Tibial artery (tissue), 4 donors: Measurements from ENCODE around the gene GPR108.
A peak's percentile ranks its signal among the peaks of the same experiment; 100 is the strongest.
"Not testable (repeated sequence)": the region's sequence is repeated elsewhere in the genome, so short reads cannot be mapped to it uniquely, and the experiment has no call there.

ENCODE experiments used
- DNase-seq, 2 donors: peaks; one replicate each; pipeline ENCODE4 v3.0.0-alpha.2; 2019
- H3K27ac ChIP-seq, 2 donors: fragments of 200-600 bp; sonication (generic) in 1 of 2; 1 replicate in 1 of 2; 2 replicates in 1 of 2; pipeline ENCODE4 v1.5.1; 2018 to 2019; ENCODE audit warnings: mild to moderate bottlenecking in 1 of 2
- H3K27me3 ChIP-seq, 2 donors: fragments of 200-600 bp; sonication (generic) in 1 of 2; one replicate each; pipeline versions ENCODE4 v1.5.1 to v1.6.0; 2016 to 2019
- H3K36me3 ChIP-seq, 3 donors: fragments of 200-600 bp; sonication (generic) in 2 of 3; one replicate each; pipeline ENCODE4 v1.5.1; 2016 to 2019; ENCODE audit warnings: mild to moderate bottlenecking in 2 of 3
- H3K4me1 ChIP-seq, 4 donors: fragments of 200-600 bp; sonication (generic) in 2 of 4; 1 replicate in 3 of 4; 2 replicates in 1 of 4; pipeline ENCODE4 v1.5.1; 2016 to 2019
- H3K4me3 ChIP-seq, 2 donors: fragments of 200-600 bp; sonication (generic) in 1 of 2; 1 replicate in 1 of 2; 2 replicates in 1 of 2; pipeline ENCODE4 v1.5.1; 2018 to 2019; ENCODE audit warnings: mild to moderate bottlenecking in 2 of 2
- H3K9me3 ChIP-seq, 3 donors: fragments of 200-600 bp; sonication (generic) in 1 of 3; one replicate each; pipeline ENCODE4 v1.5.1; 2016 to 2019
- CTCF ChIP-seq, 2 experiments: fragments of 200-600 bp in 1 of 2; fragments of 450-650 bp in 1 of 2; IDR thresholded peaks; one replicate each; pipeline ENCODE4 v1.5.1; 2017 to 2019; ENCODE audit warnings: antibody characterized with exemption in 2 of 2, mild to moderate bottlenecking in 1 of 2, moderate library complexity in 1 of 2
- intact Hi-C: fragments of 100-400 bp; cut with DNase I; formaldehyde crosslinking; loops from one replicate; pipeline ENCODE4 v1.15.0; 2023; ENCODE audit warnings: low total_unique reads

The GPR108 gene

GRCh38 chr19:6737284-6737872 lies at the start of gene GPR108:
GPR108 (minus strand) TSS chr19:6737580; CDS start chr19:6737576, 4 bp downstream.
- peak; percentile 100 for DNase-seq
- peaks cover 6 to 27% (median 15%) of the 10 kb centered on the region in 3 donors for H3K36me3 ChIP-seq

GRCh38 chr19:6779206-6779605 lies 41.8 kb upstream of the GPR108 start:
- no peaks in the 10 kb centered on the region for H3K4me1 ChIP-seq
- no peak overlapping the region for H3K4me3 ChIP-seq
- DNase-seq: no peak
- intact Hi-C loops: no loop called here
- TF ChIP-seq CTCF (IDR thresholded peaks at IDR 0.05): no peak
- no peak overlapping the region for H3K27ac ChIP-seq
- H3K36me3 ChIP-seq: no peaks in the 10 kb centered on the region
- no peaks in the 10 kb centered on the region for H3K9me3 ChIP-seq
- H3K27me3 ChIP-seq: peaks cover 0 to 3% of the 10 kb centered on the region in 2 donors

More at GRCh38 chr19:6737284-6737872, at the start of gene GPR108:
- Histone ChIP-seq H3K27ac (peak within 1 kb of the TSS; percentile 93 to 97), H3K27me3 (no peaks in the 10 kb centered on the region), H3K4me1 (peaks cover 0 to 45% (median 36%) of the 10 kb centered on the region in 4 donors), H3K4me3 (peak within 1 kb of the TSS; percentile 78 to 95), H3K9me3 (no peaks in the 10 kb centered on the region)
- TF ChIP-seq CTCF (IDR thresholded peaks at IDR 0.05): no peak
- intact Hi-C loops: loop anchor here (10.0 kb wide), 2 partner anchors 127 to 363 kb away; partner anchors contain the start of genes ALKBH7 and PSPN

- no peaks in the 10 kb centered on the region for H3K36me3 ChIP-seq
- no peak overlapping the region for H3K27ac ChIP-seq
- H3K4me1 ChIP-seq: no peaks in the 10 kb centered on the region
- TF ChIP-seq CTCF (IDR thresholded peaks at IDR 0.05): no peak
- H3K4me3 ChIP-seq: no peak overlapping the region
- intact Hi-C loops: no loop called here
- H3K27me3 ChIP-seq: peaks cover 0 to 3% of the 10 kb centered on the region in 2 donors
- H3K9me3 ChIP-seq: no peaks in the 10 kb centered on the region
- DNase-seq: no peak
Measured at GRCh38 chr19:6778386-6778785, 41.0 kb upstream of the GPR108 start.

GRCh38 chr19:6777434-6777833 lies 40.1 kb upstream of the GPR108 start:
- H3K27ac ChIP-seq: no peak overlapping the region
- no peaks in the 10 kb centered on the region for H3K36me3 ChIP-seq
- peaks cover 0 to 11% of the 10 kb centered on the region in 2 donors for H3K27me3 ChIP-seq
- intact Hi-C loops: no loop called here
- H3K4me3 ChIP-seq: no peak overlapping the region
- H3K4me1 ChIP-seq: no peaks in the 10 kb centered on the region
- no peak for TF ChIP-seq CTCF (IDR thresholded peaks at IDR 0.05)
- no peak for DNase-seq
- no peaks in the 10 kb centered on the region for H3K9me3 ChIP-seq

DNA sequence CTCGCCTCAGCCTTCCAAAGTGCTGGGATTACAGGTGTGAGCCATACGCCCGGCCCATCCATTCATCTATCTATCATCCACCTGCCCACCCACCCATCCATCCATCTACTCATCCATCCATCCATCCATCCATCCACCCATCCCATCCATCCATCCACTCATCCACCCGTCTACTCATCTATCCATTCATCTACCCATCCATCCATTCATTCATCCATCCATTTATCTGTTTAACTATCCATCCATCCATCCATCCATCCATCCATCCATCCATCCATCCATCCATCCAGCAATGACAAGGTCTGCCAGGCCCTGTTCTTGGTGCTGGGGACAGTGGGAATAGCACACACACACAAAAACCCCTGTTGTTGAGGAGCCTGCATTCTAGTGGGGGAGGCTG lies 39.6 kb upstream of the GPR108 start:
- Histone ChIP-seq H3K27me3 (peaks cover 0 to 16% of the 10 kb centered on the region in 2 donors), H3K27ac (no peak overlapping the region), H3K4me3 (no peak overlapping the region), H3K4me1 (no peaks in the 10 kb centered on the region), H3K36me3 (no peaks in the 10 kb centered on the region), H3K9me3 (no peaks in the 10 kb centered on the region)
- TF ChIP-seq CTCF (IDR thresholded peaks at IDR 0.05): no peak
- intact Hi-C loops: no loop called here
- no peak for DNase-seq

GRCh38 chr19:6776045-6776444 lies 38.7 kb upstream of the GPR108 start:
- H3K27ac ChIP-seq, intact Hi-C loops, H3K4me3 ChIP-seq, H3K9me3 ChIP-seq, H3K36me3 ChIP-seq, DNase-seq, H3K4me1 ChIP-seq: not testable (repeated sequence)
- H3K27me3 ChIP-seq: peaks cover 0 to 19% of the 10 kb centered on the region in 2 donors
